ENCODE data around the gene CTSE.
A peak's percentile ranks its signal among the peaks of the same experiment; 100 is the strongest.

CTSE gene

GRCh38 chr1:206036663-206037455 lies 13.2 kb upstream of the CTSE start:
- Histone ChIP-seq H3K79me2 (ENCODE audit: insufficient read depth, low read length) (no peaks in the 10 kb centered on the region), H3K9me3 (ENCODE audit: insufficient read depth, low read length) (no peaks in the 10 kb centered on the region), H3F3A (ENCODE audit: insufficient read depth) (peaks cover 38% of the 10 kb centered on the region), H3K9ac (ENCODE audit: low read length) (peak overlapping the region; percentile 48; the same call in 1 of the 2 replicates), H3K4me3 (ENCODE audit: insufficient read depth, low read length, poor library complexity, severe bottlenecking) (no peak overlapping the region), H3K27ac (ENCODE audit: low read depth, low read length) (peak overlapping the region; percentile 67), H3K4me2 (ENCODE audit: low read depth, low read length, poor library complexity, severe bottlenecking) (peak overlapping the region; percentile 66), H3K27me3 (ENCODE audit: low read length) (no peaks in the 10 kb centered on the region), H4K20me1 (ENCODE audit: low read depth, low read length) (no peaks in the 10 kb centered on the region), H2AFZ (ENCODE audit: low read depth, low read length, severe bottlenecking) (no peak overlapping the region), H3K9me2 (replicated peaks; ENCODE audit: insufficient read depth, low read length) (no peaks in the 10 kb centered on the region), H3K36me3 (ENCODE audit: low read length) (no peaks in the 10 kb centered on the region)
- TF ChIP-seq EZH2phosphoT487 (conservative IDR thresholded peaks at IDR 0.05; ENCODE audit: low read length) (no peak), CTCF (IDR thresholded peaks at IDR 0.05; ENCODE audit: insufficient read depth, low read length, poor library complexity, severe bottlenecking) (no peak)

GRCh38 chr1:206035027-206035426 lies 11.3 kb upstream of the CTSE start:
- Histone ChIP-seq H3K9me3 (ENCODE audit: insufficient read depth, low read length) (no peaks in the 10 kb centered on the region), H3K36me3 (ENCODE audit: low read length) (no peaks in the 10 kb centered on the region), H3K79me2 (ENCODE audit: insufficient read depth, low read length) (no peaks in the 10 kb centered on the region), H3K27me3 (ENCODE audit: low read length) (no peaks in the 10 kb centered on the region), H2AFZ (ENCODE audit: low read depth, low read length, severe bottlenecking) (peak overlapping the region; percentile 59), H4K20me1 (ENCODE audit: low read depth, low read length) (no peaks in the 10 kb centered on the region), H3K9me2 (replicated peaks; ENCODE audit: insufficient read depth, low read length) (no peaks in the 10 kb centered on the region), H3K4me2 (ENCODE audit: low read depth, low read length, poor library complexity, severe bottlenecking) (peak overlapping the region; percentile 66), H3K27ac (ENCODE audit: low read depth, low read length) (peak overlapping the region; percentile 67; the same call in 1 of the 2 replicates), H3K9ac (ENCODE audit: low read length) (peak overlapping the region; percentile 48), H3K4me3 (ENCODE audit: insufficient read depth, low read length, poor library complexity, severe bottlenecking) (peak overlapping the region; percentile 50), H3F3A (ENCODE audit: insufficient read depth) (peaks cover 27% of the 10 kb centered on the region)
- TF ChIP-seq CTCF (IDR thresholded peaks at IDR 0.05; ENCODE audit: insufficient read depth, low read length, poor library complexity, severe bottlenecking) (no peak), EZH2phosphoT487 (conservative IDR thresholded peaks at IDR 0.05; ENCODE audit: low read length) (no peak)

GRCh38 chr1:206032380-206033140 lies 8.9 kb upstream of the CTSE start:
- H3K79me2 ChIP-seq (ENCODE audit: insufficient read depth, low read length): no peaks in the 10 kb centered on the region
- peaks cover 12% of the 10 kb centered on the region for H3F3A ChIP-seq (ENCODE audit: insufficient read depth)
- H3K36me3 ChIP-seq (ENCODE audit: low read length): no peaks in the 10 kb centered on the region
- no peak for TF ChIP-seq CTCF (IDR thresholded peaks at IDR 0.05; ENCODE audit: insufficient read depth, low read length, poor library complexity, severe bottlenecking)
- TF ChIP-seq EZH2phosphoT487 (conservative IDR thresholded peaks at IDR 0.05; ENCODE audit: low read length): no peak
- no peak overlapping the region for H3K4me2 ChIP-seq (ENCODE audit: low read depth, low read length, poor library complexity, severe bottlenecking)
- no peaks in the 10 kb centered on the region for H3K27me3 ChIP-seq (ENCODE audit: low read length)
- H3K4me3 ChIP-seq (ENCODE audit: insufficient read depth, low read length, poor library complexity, severe bottlenecking): no peak overlapping the region
- no peaks in the 10 kb centered on the region for H3K9me3 ChIP-seq (ENCODE audit: insufficient read depth, low read length)
- H3K9ac ChIP-seq (ENCODE audit: low read length): no peak overlapping the region
- no peak overlapping the region for H3K27ac ChIP-seq (ENCODE audit: low read depth, low read length)
- no peaks in the 10 kb centered on the region for H4K20me1 ChIP-seq (ENCODE audit: low read depth, low read length)
- H3K9me2 ChIP-seq (replicated peaks; ENCODE audit: insufficient read depth, low read length): no peaks in the 10 kb centered on the region
- no peak overlapping the region for H2AFZ ChIP-seq (ENCODE audit: low read depth, low read length, severe bottlenecking)

Measured in SU-DHL-6 (cell line).